Measurements from ENCODE around the gene SNRPA1. TPM values are rescaled to one million over a fixed set of nuclear protein-coding genes. Genes with fewer than 3 reads are reported as not detected.

The SNRPA1 gene
- total and polyA plus RNA-seq, 9 of the 15 experiments (the other 6 are each of a cell fraction or from before 2014, with no cell fraction given), result 62.7 to 245 (median 189) TPM

DNA sequence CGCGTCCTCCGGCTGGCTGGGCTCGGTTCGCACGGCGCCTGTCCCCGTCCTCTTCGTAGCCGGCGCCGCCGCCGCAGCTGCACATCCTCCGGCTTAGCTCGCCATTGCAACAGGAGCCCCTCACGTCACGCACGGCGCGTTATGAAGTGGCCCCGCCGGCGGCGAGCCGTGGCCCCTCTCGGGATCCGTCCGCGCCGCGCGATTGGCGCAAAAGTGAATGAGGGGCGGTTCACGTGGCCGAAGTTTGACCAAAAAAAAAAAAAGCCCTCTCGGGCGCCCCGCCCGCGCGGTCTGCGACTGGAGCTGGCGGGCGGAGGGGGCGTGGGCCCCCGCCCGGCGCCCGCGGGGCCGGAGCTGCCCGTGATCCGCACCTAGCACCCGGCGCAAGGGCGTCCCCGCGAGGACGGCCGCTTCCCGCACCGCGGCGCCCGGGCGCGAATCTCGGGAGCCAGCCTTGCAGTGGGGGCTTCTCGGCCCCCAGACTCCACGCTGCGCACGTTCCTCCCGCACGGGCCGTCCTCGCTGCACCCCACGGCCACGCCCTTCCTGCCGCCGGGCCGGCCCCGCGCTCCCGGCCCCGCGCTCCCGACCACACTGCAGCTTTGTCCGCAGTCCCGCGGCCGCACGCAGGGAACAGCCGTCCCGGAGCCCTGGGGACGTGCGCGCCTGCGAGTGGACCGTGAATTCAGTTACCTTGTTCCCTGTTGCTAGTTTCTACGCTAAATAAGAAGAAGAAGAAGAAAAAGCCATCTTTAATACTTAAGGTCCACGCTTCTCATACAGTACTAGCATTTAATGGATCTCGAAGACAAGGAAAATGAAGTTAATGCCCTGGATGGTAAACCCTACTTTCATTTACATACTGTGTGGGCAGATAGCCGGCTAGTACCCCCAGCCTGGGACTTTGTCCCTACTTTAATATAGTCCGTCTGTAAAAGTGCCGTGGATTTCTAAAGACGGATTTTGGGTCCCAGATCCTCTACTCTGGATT, 42.9 kb downstream of the SNRPA1 start, which contains the start of gene CHSY1 (continued):
- TF ChIP-seq PHF8 (IDR thresholded peaks at IDR 0.05; ENCODE audit: borderline replicate concordance, low read length) (peak; percentile 71; the same call in 1 of the 2 replicates), KDM5B (IDR thresholded peaks at IDR 0.05; ENCODE audit: insufficient replicate concordance, low read depth, low read length) (peak; percentile 71), RNF2 (IDR thresholded peaks at IDR 0.05) (0 out of 2 replicates have a peak, but pooled peaks have one; percentile 16), L3MBTL2 (IDR thresholded peaks at IDR 0.05) (peak; percentile 84), LCOR (CRISPR knock-in tag; IDR thresholded peaks at IDR 0.05) (no peak), SIN3B (IDR thresholded peaks at IDR 0.05; ENCODE audit: low read depth) (peak; percentile 63), TARDBP (IDR thresholded peaks at IDR 0.05) (peak; percentile 78; the same call in 1 of the 2 replicates), KAT7 (CRISPR knock-in tag; IDR thresholded peaks at IDR 0.05; ENCODE audit: borderline replicate concordance) (0 out of 2 replicates have a peak, but pooled peaks have one; percentile 65), ETV6 (IDR thresholded peaks at IDR 0.05; ENCODE audit: borderline replicate concordance in 1 of 2, low read depth in 2 of 2, low read length in 1 of 2) (no peak), ETV6 (CRISPR knock-in tag; IDR thresholded peaks at IDR 0.05; ENCODE audit: borderline replicate concordance) (no peak), DIDO1 (tag; IDR thresholded peaks at IDR 0.05; ENCODE audit: low read depth) (no peak), CXXC5 (CRISPR knock-in tag; IDR thresholded peaks at IDR 0.05) (peak; percentile 89), ZBTB1 (CRISPR knock-in tag; IDR thresholded peaks at IDR 0.05; ENCODE audit: borderline replicate concordance, low read depth) (peak; percentile 81; the same call in 1 of the 2 replicates), POLR2B (IDR thresholded peaks at IDR 0.05; ENCODE audit: low read depth, partially characterized antibody) (peak; percentile 32), U2AF1 (optimal IDR thresholded peaks at IDR 0.05; ENCODE audit: low read depth, low read length) (peak; percentile 23), GABPA (tag; conservative IDR thresholded peaks at IDR 0.05; ENCODE audit: low read depth) (peak; percentile 59), HNRNPL (IDR thresholded peaks at IDR 0.05; ENCODE audit: low read depth, low read length) (0 out of 2 replicates have a peak, but pooled peaks have one; percentile 34), MXI1 (IDR thresholded peaks at IDR 0.05; ENCODE audit: low read depth, low read length) (peak; percentile 28; the same call in 1 of the 2 replicates)
- TF ChIP-seq, protein P1, sequence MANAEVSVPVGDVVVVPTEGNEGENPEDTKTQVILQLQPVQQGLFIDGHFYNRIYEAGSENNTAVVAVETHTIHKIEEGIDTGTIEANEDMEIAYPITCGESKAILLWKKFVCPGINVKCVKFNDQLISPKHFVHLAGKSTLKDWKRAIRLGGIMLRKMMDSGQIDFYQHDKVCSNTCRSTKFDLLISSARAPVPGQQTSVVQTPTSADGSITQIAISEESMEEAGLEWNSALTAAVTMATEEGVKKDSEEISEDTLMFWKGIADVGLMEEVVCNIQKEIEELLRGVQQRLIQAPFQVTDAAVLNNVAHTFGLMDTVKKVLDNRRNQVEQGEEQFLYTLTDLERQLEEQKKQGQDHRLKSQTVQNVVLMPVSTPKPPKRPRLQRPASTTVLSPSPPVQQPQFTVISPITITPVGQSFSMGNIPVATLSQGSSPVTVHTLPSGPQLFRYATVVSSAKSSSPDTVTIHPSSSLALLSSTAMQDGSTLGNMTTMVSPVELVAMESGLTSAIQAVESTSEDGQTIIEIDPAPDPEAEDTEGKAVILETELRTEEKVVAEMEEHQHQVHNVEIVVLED (CRISPR knock-in tag; IDR thresholded peaks at IDR 0.05), result peak; percentile 81
- TF ChIP-seq, protein P2, sequence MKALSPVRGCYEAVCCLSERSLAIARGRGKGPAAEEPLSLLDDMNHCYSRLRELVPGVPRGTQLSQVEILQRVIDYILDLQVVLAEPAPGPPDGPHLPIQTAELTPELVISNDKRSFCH (CRISPR knock-in tag; IDR thresholded peaks at IDR 0.05), result no peak
- TF ChIP-seq, protein P2 (tag; IDR thresholded peaks at IDR 0.05), result 0 out of 2 replicates have a peak, but pooled peaks have one; percentile 25
- TF ChIP-seq, protein P3, sequence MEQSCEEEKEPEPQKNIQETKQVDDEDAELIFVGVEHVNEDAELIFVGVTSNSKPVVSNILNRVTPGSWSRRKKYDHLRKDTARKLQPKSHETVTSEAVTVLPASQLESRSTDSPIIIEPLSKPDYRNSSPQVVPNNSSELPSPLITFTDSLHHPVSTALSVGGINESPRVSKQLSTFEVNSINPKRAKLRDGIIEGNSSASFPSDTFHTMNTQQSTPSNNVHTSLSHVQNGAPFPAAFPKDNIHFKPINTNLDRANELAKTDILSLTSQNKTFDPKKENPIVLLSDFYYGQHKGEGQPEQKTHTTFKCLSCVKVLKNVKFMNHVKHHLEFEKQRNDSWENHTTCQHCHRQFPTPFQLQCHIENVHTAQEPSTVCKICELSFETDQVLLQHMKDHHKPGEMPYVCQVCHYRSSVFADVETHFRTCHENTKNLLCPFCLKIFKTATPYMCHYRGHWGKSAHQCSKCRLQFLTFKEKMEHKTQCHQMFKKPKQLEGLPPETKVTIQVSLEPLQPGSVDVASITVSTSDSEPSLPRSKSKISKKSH (CRISPR knock-in tag; IDR thresholded peaks at IDR 0.05), result no peak
- TF ChIP-seq, protein P4, sequence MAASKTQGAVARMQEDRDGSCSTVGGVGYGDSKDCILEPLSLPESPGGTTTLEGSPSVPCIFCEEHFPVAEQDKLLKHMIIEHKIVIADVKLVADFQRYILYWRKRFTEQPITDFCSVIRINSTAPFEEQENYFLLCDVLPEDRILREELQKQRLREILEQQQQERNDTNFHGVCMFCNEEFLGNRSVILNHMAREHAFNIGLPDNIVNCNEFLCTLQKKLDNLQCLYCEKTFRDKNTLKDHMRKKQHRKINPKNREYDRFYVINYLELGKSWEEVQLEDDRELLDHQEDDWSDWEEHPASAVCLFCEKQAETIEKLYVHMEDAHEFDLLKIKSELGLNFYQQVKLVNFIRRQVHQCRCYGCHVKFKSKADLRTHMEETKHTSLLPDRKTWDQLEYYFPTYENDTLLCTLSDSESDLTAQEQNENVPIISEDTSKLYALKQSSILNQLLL (CRISPR knock-in tag; IDR thresholded peaks at IDR 0.05; ENCODE audit: borderline replicate concordance), result no peak

All from K562 (cell line).